ENCODE results near the gene TRMT1L. TPM values are rescaled to one million over a fixed set of nuclear protein-coding genes. Genes with fewer than 3 reads are reported as not detected.

TRMT1L gene
- polyA plus RNA-seq, 3 donors = 5.0 to 11.5 (median 7.4) TPM

DNA sequence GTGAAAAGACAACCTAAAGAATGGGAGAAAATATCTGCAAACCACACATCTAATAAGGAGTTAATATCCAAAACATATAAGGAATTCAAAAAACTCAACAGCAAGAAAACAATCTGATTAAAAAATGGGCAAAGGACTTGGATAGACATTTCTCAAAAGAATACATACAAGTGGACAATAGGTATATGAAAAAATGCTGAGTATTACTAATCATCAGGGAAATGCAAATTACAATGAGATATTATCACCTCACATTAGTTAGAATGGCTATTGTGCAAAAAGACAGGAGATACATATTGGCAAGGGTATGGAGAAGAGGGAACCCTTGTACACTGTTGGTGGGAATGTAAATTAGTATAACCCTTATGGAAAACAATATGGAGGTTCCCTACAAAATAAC is 44.9 kb downstream of the TRMT1L start:
- Mint-ChIP-seq H3K27ac (peak overlapping the region in 1 of 7 donors; percentile 8), H3K4me3 (no peak overlapping the region), H3K4me1 (no peaks in the 10 kb centered on the region), H3K9me3 (peaks cover 15 to 29% (median 18%) of the 10 kb centered on the region in 7 donors), H3K36me3 (peaks cover 8 to 12% of the 10 kb centered on the region in 2 donors), H3K27me3 (ENCODE audit: low read depth in 3 of 3) (peaks cover 0 to 5% (median 0%) of the 10 kb centered on the region in 3 donors)
- Histone ChIP-seq H4K20me1 (ENCODE audit: insufficient read depth, low read length) (no peaks in the 10 kb centered on the region), H3K27me3 (ENCODE audit: control insufficient read depth in 2 of 2, insufficient read depth in 2 of 2, low read length in 2 of 2) (no peaks in the 10 kb centered on the region), H2AFZ (ENCODE audit: insufficient read depth, low read depth, low read length, poor library complexity, severe bottlenecking) (no peak overlapping the region), H3K79me2 (ENCODE audit: insufficient read depth, low read length) (no peaks in the 10 kb centered on the region), H3K4me3 (replicated peaks in 1 of 3; ENCODE audit: low read depth in 2 of 3, low read length in 3 of 3) (no peak overlapping the region), H3K36me3 (replicated peaks in 1 of 2; ENCODE audit: control insufficient read depth in 1 of 2, insufficient read depth in 2 of 2, low read length in 2 of 2) (peaks cover 0 to 5% of the 10 kb centered on the region in 2 donors), H3K4me2 (replicated peaks; ENCODE audit: extremely low read depth, low read length, poor library complexity, severe bottlenecking) (no peak overlapping the region), H3K27ac (ENCODE audit: low read depth in 1 of 2, low read length in 2 of 2) (no peak overlapping the region), H3K4me1 (ENCODE audit: control insufficient read depth in 1 of 2, insufficient read depth in 2 of 2, low read length in 2 of 2) (no peaks in the 10 kb centered on the region), H3K9me3 (replicated peaks in 1 of 2; ENCODE audit: control insufficient read depth in 1 of 2, insufficient read depth in 1 of 2, low read length in 2 of 2) (peaks cover 13% of the 10 kb centered on the region in 2 donors), H3K9ac (ENCODE audit: insufficient read depth, low read length, poor library complexity, severe bottlenecking) (no peak overlapping the region)
- TF ChIP-seq, protein P1, sequence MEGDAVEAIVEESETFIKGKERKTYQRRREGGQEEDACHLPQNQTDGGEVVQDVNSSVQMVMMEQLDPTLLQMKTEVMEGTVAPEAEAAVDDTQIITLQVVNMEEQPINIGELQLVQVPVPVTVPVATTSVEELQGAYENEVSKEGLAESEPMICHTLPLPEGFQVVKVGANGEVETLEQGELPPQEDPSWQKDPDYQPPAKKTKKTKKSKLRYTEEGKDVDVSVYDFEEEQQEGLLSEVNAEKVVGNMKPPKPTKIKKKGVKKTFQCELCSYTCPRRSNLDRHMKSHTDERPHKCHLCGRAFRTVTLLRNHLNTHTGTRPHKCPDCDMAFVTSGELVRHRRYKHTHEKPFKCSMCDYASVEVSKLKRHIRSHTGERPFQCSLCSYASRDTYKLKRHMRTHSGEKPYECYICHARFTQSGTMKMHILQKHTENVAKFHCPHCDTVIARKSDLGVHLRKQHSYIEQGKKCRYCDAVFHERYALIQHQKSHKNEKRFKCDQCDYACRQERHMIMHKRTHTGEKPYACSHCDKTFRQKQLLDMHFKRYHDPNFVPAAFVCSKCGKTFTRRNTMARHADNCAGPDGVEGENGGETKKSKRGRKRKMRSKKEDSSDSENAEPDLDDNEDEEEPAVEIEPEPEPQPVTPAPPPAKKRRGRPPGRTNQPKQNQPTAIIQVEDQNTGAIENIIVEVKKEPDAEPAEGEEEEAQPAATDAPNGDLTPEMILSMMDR (IDR thresholded peaks at IDR 0.05) = no peak
- DNase-seq = no peak
- intact Hi-C loops (cut with micrococcal nuclease) = no loop called here

DNA sequence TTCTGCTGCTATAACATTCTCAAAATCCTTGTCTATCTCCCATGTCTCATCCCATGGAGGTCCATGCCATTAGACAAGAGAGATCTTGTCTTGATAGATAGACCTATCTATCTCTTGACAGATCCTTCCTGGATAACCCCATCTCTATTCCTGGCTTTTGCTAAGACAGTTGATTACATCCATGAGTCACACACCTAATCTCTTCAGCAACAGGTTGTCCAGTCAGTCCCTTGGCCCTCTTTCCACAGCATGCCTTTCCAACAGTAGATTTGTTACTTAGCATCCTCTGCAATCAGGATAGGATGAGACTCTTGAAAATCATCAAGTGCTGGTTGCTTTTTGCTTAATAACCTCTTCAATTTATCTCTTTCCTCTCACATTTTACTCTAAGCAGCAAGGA is 46.6 kb downstream of the TRMT1L start:
- Histone ChIP-seq H3K9ac (ENCODE audit: insufficient read depth, low read length, poor library complexity, severe bottlenecking) (no peak overlapping the region), H3K27me3 (ENCODE audit: control insufficient read depth in 2 of 2, insufficient read depth in 2 of 2, low read length in 2 of 2) (no peaks in the 10 kb centered on the region), H4K20me1 (ENCODE audit: insufficient read depth, low read length) (no peaks in the 10 kb centered on the region), H3K9me3 (replicated peaks in 1 of 2; ENCODE audit: control insufficient read depth in 1 of 2, insufficient read depth in 1 of 2, low read length in 2 of 2) (peaks cover 13 to 15% of the 10 kb centered on the region in 2 donors), H3K4me3 (replicated peaks in 1 of 3; ENCODE audit: low read depth in 2 of 3, low read length in 3 of 3) (no peak overlapping the region), H3K79me2 (ENCODE audit: insufficient read depth, low read length) (no peaks in the 10 kb centered on the region), H3K4me2 (replicated peaks; ENCODE audit: extremely low read depth, low read length, poor library complexity, severe bottlenecking) (no peak overlapping the region), H3K27ac (ENCODE audit: low read depth in 1 of 2, low read length in 2 of 2) (no peak overlapping the region), H3K4me1 (ENCODE audit: control insufficient read depth in 1 of 2, insufficient read depth in 2 of 2, low read length in 2 of 2) (no peaks in the 10 kb centered on the region), H2AFZ (ENCODE audit: insufficient read depth, low read depth, low read length, poor library complexity, severe bottlenecking) (no peak overlapping the region), H3K36me3 (replicated peaks in 1 of 2; ENCODE audit: control insufficient read depth in 1 of 2, insufficient read depth in 2 of 2, low read length in 2 of 2) (no peaks in the 10 kb centered on the region)
- TF ChIP-seq, protein P1 (IDR thresholded peaks at IDR 0.05) = no peak
- Mint-ChIP-seq H3K4me1 (no peaks in the 10 kb centered on the region), H3K9me3 (peaks cover 18 to 30% (median 24%) of the 10 kb centered on the region in 7 donors), H3K36me3 (peaks cover 3 to 4% of the 10 kb centered on the region in 2 donors), H3K4me3 (no peak overlapping the region), H3K27ac (no peak overlapping the region), H3K27me3 (ENCODE audit: low read depth in 3 of 3) (peaks cover 0 to 5% (median 0%) of the 10 kb centered on the region in 3 donors)
- no peak for DNase-seq
- intact Hi-C loops (cut with micrococcal nuclease) = no loop called here

Measured in CD14-positive monocyte (primary cell).